GM10847 (cell line): Measurements from ENCODE around the gene PRELID2.

Experiments
- POLR2A ChIP-seq: IDR thresholded peaks from 2 replicates; pipeline ENCODE4 v1.6.1; 2011; ENCODE audit not compliant: insufficient read length; ENCODE audit errors: extremely low read depth

Gene PRELID2

DNA sequence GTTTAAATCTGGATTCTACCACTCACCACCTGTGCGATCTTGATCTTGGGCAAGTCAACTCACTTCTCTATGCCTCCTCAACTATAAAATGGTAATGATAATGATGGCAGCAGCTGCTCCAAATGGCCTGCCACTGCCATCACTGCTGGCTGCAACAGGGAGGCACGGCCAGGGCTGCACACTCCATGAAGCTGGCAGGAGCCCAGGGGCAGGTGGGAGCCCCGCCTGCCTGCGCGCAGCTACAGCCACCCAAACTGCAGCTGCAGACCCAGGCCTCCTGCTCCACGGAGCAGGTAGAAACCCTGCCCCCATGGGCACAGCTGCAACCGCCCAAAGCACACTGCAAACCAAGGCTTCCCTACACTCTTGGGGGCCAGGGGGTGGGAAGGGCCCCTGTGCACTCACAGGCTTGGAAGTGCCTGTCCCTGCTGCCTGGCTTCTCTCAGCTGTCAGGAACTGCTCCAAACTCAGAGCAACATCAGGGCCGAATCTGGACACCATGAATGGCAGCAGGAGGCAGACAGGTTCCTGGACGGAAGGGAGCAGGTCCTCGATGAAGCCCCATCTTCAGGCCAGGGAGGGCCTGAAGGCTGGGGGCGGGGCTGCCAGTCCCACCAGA is 57.6 kb downstream of the PRELID2 start:
- no peak for TF ChIP-seq POLR2A

DNA sequence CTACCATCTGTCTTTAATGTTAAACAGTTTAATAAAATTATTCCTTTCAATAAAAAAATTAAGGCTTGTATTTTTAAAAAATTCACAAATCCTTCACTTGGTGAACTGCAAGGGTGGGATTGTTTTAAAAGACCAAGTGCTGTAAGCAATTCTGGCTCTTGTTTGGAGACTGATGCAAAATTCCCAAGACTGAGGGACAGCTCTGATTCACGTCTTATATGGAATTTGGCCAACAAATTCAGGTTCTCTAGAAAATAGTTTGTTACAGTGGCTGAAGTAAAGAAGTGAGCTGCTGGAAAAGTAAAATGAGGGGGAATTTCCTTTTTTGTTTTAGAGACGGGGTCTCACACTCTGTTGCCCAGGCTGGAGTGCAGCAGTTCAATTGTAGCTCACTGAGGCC is 58.3 kb downstream of the PRELID2 start:
- TF ChIP-seq POLR2A, result no peak

DNA sequence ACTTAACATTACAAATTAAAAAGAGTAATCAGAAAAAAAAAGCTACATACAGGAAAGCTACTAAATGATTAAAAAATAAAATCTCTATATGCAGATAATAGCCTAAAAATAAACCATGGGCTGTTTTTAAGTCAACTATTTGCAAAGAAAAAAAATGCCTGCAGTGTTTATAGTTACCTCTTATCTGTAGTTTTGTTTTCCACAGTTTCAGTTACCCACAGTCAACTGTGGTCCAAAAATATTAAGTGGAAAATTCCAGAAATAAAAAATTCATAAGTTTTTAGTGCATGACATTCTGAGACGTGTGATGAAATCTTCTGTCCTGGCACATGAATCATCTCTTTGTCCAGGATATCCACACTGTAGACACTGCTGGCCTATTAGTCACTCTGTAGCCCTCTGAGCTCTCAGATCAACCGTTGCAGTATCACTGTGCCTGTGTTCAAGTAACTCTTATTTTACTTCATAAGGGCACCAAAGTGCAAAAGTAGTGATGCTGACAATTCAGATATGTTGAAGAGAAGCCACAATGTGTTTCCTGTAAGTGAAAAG is 59.2 kb downstream of the PRELID2 start:
- TF ChIP-seq POLR2A, result no peak

DNA sequence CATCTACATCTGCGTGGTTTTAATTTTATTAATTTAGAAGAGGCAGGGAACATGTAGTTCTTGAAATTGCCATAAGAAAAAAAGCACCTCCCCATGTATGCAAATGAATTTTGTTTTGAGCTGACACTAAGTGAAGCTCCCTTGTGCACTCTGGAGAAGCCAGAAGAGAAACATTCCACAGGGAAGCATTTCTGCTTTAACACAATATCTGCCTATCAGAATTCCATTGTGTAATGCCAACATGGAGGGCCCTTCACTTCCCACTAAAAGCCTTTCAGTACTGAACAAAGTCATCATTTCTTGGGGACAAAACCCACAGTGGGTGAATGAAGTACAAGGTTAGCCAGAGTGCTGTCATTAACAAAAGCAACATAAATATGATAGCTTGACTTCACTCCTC is 59.7 kb downstream of the PRELID2 start:
- TF ChIP-seq POLR2A, result no peak

DNA sequence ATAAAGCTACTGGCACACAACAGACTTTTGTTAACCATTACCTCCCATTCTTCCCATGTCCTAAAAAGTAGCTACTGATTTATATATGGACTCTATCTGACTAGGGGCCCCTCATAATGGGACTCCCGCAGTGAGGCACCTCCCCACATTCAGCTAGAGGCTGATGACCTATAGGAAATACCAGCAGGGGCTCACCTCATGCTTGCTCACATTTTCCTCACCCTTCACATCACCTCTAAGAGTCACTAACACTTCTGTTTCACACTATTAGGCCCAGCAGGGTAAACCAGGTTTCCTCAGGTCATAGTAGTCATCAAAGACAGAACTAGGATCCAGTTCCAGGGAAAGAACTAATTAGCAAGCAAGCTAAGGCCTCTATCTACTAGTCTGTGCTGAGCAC is 60.7 kb downstream of the PRELID2 start:
- no peak for TF ChIP-seq POLR2A

DNA sequence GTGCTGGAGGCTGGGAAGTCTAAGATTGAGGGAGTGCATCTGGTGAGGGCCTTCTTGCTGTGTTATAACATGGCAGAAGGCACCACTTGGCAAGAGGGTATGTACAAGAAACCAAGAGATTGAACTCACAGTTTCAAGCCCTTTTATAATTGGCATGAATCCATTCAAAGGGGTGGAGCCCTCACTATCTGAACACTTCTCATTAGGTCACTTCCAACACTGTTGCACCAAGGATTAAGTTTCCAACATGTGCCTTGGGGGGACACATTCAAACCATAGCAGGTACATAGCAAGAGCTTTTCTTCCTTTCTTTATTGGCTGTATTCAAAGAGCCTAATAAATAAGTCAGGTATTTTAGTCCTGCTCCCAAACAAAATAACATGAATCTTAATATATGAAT is 62.7 kb downstream of the PRELID2 start:
- TF ChIP-seq POLR2A, result no peak

DNA sequence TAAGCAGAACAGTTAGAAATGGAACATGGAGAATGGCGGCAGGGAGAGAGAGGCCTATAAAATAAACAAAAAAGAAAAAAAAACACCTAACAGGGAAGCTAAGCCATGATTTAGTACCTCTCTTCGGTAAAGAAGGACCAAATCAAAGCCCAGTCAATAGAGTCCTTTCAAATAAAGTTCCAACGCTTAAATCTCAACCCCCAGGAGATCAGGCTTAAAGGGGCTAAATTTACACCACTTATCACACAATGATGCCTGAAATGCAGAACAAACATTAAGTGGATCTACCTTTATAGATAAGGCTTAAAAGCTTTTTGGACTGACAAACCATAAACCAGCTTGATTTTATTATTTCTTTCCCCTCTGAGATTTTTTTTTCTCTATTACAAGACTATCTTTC is 66.3 kb downstream of the PRELID2 start:
- TF ChIP-seq POLR2A, result no peak

DNA sequence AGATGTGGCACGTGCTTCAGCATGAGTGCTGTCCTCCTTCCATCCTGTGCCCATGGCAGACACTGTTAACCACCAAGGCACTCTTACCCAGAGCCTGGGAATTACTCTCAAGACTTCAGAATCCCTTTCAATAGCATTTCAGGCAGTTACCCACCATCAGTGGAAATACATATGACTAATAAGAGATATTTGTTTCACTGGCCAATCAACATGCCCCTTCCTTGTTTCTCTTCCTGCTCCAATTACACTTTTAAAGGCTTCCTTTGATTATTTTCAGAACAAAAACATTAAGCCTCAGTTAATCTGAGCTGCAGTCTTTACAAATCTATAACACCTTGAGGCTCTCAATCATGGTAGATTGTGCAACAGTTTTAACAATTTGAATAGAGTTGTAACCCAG is 70.8 kb downstream of the PRELID2 start:
- no peak for TF ChIP-seq POLR2A

DNA sequence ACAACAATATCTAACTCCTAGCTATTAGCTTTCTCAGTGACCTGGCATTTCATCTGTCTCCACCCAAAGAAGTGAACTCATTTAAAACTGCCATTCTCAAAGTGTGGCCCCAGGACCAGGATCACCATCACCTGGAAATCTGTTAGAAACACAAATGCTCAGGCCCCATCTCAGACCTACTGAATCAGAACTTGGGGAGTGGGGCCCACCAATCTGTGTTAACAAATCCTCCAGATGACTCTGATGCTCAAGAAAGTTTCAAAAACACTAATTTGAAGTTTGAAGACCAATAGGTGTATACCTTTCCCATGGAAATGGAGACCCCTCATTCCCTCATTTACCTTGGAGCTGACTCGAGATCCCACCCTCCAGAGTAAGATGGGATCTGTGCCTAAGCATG is 72.3 kb downstream of the PRELID2 start:
- no peak for TF ChIP-seq POLR2A

DNA sequence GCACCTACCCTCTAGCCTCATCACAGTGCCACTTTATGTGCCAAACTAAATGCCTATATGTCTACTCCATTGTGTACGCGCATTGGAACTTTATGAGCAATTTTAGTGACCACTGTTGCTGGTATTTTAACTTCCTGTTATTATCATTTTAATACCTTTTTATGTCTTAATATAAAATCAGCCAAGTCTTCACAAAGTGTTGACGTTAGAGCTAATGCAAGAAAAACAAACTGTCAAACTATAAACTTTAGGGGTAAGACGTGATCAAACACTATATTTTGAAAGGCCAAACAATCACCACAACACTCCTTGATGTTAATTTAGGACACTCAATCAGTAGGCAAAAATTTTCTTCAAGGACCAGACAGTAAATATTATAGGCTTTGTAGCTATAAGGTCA is 73.9 kb downstream of the PRELID2 start:
- TF ChIP-seq POLR2A, result no peak

DNA sequence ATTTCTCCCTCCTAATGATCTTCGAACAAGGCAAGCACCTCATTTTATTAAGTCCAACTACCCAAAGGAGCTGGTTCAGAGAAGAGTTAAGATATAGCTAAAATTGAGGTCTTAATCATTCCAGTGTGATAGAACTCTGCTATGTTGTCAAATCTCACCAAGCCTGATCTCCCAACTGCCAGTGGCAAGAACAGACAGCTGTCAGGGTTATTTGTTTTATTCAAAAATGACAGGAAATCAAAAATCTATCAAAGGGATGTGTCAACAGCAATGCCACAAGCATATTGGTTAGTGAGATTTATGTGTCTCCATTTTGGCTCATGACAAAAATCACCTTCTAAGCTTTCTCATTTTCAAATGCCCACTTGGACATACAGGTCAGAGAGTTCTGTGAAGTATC is 74.5 kb downstream of the PRELID2 start:
- no peak for TF ChIP-seq POLR2A

DNA sequence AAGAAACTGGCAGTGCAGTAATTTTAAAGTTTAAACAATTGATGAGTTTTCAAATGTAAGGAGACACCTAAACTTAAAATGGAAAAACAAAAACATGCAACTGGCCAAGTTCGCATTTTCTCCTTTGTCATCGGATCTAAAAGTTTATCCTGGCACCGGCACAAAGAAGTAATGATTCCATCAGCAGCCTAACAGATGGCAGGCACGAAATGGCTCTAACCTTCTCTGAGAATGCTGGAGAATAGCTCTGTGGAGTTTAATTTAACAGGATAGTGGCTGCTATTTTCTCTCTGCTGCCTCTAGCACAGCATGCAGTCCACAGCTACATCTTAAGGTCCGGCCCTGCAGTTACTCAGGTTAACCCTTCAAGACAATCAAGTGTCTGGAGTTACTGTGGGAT is 82.2 kb downstream of the PRELID2 start:
- TF ChIP-seq POLR2A, result no peak

DNA sequence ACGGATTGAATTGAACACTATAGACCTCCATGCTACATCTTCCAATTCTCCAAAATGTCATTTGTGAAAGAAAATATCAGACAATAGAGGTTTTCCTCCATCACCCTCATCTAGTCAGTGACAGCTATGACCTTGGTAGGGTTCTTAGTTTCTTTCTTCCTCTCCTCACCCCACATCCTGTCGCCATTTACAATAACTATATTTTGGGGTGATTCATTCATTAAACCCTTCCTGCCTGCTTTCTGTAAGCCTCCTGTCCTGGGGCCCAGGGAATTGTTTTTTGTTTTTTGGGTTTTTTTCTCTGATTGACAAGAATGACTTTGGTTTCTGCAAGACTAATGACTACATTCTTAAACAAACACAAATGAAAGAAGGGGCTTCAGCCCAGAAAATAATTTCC is 82.6 kb downstream of the PRELID2 start:
- TF ChIP-seq POLR2A, result no peak

DNA sequence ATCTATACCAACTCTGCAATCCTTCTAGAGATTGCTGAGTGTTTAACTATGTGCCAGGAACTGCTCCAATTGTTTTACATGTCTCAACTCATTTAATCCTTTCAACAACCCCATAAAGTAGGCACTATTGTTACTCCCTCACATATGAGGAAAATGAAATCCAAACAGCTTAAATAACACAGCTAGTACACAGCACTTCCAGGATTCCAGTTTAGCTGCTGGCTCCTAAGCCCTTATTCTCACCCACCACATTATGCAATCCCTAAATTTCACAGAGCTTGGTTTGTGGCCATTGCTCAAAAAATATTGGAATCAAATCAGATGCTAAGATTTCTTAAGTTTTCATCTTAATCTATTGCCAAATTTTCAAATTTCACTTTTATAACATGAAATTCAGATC is 84.9 kb downstream of the PRELID2 start:
- no peak for TF ChIP-seq POLR2A

DNA sequence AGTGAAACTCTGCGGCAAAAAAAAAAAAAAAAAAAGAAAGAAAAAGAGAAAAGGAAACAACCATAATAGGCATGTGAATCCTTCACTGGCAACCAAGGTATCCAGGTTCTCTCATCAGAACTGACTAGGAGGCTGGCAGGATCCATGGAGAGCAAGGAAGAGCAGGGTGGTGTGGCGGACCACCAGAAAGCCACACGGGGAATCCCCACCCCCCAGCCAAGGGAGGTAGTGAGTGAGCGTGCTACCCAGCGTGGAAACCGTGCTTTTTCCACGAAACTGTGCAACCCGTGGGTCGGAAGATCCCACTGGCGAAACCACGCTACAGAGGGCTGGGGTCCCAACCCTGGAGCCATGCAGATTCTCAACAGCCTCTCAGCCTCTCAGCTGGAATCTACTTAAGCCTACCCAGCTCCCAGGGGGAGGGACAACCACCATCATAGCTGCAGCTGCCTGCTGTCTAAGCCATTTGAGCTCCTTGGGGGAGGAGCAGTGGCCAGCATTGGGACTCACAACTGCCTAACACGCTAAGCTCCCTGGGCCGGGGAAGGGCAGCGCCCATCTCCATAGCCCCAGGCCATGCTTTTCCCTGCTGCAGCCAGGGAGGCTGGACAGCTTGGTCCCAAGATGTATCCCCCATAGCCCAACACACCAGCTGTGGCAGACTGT is 91.6 kb downstream of the PRELID2 start:
- TF ChIP-seq POLR2A, result no peak

DNA sequence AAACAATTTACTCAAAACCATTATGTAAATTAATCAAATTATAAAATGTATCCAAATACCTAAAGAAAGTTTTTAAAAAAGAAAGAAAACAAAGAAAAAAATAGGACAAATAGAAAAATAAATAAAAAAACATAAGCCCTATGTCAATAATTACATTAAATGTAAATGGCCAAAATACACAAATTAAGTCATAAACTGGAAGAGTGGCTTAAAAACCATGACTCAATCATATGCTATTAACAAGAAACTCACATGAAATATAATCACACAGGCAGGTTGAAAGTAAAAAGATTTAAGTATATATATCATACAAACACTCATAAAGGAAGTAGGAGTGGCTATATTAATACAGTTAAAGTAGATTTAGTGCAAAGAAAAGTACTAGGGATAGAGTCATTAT is 95.3 kb downstream of the PRELID2 start:
- TF ChIP-seq POLR2A, result no peak

DNA sequence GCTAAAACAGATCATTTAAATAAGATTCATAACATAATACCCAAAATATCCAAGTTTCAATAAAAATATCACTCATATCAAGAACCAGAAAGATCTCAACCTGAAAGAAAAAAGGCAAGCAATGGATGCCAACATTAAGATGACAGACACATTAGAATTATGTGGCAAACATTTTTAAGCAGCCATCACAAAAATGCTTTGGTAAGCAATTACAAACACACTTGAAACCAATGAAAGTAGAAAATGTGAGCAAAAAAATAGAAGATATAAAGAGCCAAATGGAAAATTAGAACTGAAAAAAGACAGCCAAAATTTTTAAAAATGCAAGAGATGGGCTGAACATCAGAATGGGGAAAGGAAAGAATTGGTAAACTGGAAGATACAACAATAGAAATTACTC is 96.9 kb downstream of the PRELID2 start:
- TF ChIP-seq POLR2A, result no peak
